HCT116 (cell line): ENCODE data around the gene EPHA3. TPM values are rescaled to one million over a fixed set of nuclear protein-coding genes. Genes with fewer than 3 reads are reported as not detected.

ENCODE experiments used
- ATAC-seq: fragments of 200-7000 bp; cut with Tn5 transposase; 2 replicates; pipeline ENCODE4 v1.9.1; 2020; ENCODE audit warnings: mild to moderate bottlenecking, moderate library complexity
- BruUV-seq: library from RNA; stranded (reverse); fragments of 400-500 nt; replicated peaks from 2 replicates; lab custom pipeline; 2021; lab: Mats Ljungman, UMichigan
- CTCF ChIA-PET: fragments of 300-600 bp; sonication (Branson Sonifier 250); formaldehyde crosslinking; loops from one replicate; lab custom pipeline; 2021; ENCODE audit warnings: antibody characterized with exemption; lab: Charles Lee
- POLR2A ChIA-PET: fragments of 300-600, 350-600 bp; sonication (Branson Sonifier 250); formaldehyde crosslinking; loops from one replicate; lab custom pipeline; 2021; ENCODE audit warnings: antibody characterized with exemption; lab: Charles Lee
- RAD21 ChIA-PET, 2 experiments: fragments of 300-600 bp; sonication (Branson Sonifier 250); formaldehyde crosslinking; loops; one replicate each; lab custom pipeline; 2023; ENCODE audit warnings: low total read pairs in 2 of 2; ENCODE audit not compliant: uncharacterized antibody in 2 of 2, unreplicated experiment in 2 of 2, low non-redundant PET in 1 of 2; lab: Charles Lee
- DNase-seq: peaks from one replicate; pipeline ENCODE4 v3.0.0-alpha.2; 2010; ENCODE audit warnings: low read depth, low spot score
- H2AFZ ChIP-seq: fragments of 200-600 bp; shearing (Covaris generic), sonication (generic); 2 replicates; pipeline ENCODE4 v1.6.1; 2017; ENCODE audit warnings: low read depth, mixed run types, mixed read lengths, antibody characterized with exemption, low read length; ENCODE audit not compliant: poor library complexity, severe bottlenecking
- H3K27ac ChIP-seq: 2 replicates; pipeline ENCODE4 v1.5.1; 2012; ENCODE audit warnings: low read depth, low read length
- H3K27me3 ChIP-seq: fragments of 200-600 bp; sonication (generic); 2 replicates; pipeline ENCODE4 v1.6.1; 2016; ENCODE audit warnings: mixed run types, low read length, mixed read lengths; ENCODE audit not compliant: insufficient read depth
- H3K36me3 ChIP-seq, 2 experiments: fragments of 200-500 bp in 1 of 2; fragments of 200-600 bp in 1 of 2; sonication (Bioruptor generic) in 1 of 2; sonication (generic) in 1 of 2; 2 replicates each; pipeline versions ENCODE4 v1.5.1 to v1.6.1; 2014 to 2016; ENCODE audit warnings: low read length in 2 of 2, inconsistent platforms in 1 of 2, mixed read lengths in 1 of 2, mixed run types in 1 of 2; ENCODE audit not compliant: insufficient read depth in 2 of 2, control insufficient read depth in 1 of 2
- H3K4me1 ChIP-seq, 2 experiments: fragments of 200-600 bp in 1 of 2; sonication (generic) in 1 of 2; 2 replicates each; pipeline versions ENCODE4 v1.5.1 to v1.6.1; 2012 to 2017; ENCODE audit warnings: low read length in 2 of 2, inconsistent platforms in 1 of 2, mild to moderate bottlenecking in 1 of 2, mixed read lengths in 1 of 2, mixed run types in 1 of 2, moderate library complexity in 1 of 2; ENCODE audit not compliant: insufficient read depth in 2 of 2, control insufficient read depth in 1 of 2
- H3K4me2 ChIP-seq: fragments of 200-600 bp; sonication (generic); 2 replicates; pipeline ENCODE4 v1.6.1; 2017; ENCODE audit warnings: mixed run types, low read length, mixed read lengths
- H3K4me3 ChIP-seq, 2 experiments: fragments of 200-600 bp in 1 of 2; sonication (generic) in 1 of 2; replicated peaks in 1 of 2; 2 replicates each; pipeline ENCODE4 v1.5.1; 2011 to 2016; ENCODE audit warnings: low read length in 2 of 2, control low read depth in 1 of 2, low read depth in 1 of 2, mild to moderate bottlenecking in 1 of 2, mixed read lengths in 1 of 2, mixed run types in 1 of 2
- H3K79me2 ChIP-seq: fragments of 200-600 bp; sonication (generic); 2 replicates; pipeline ENCODE4 v1.6.1; 2017; ENCODE audit warnings: mild to moderate bottlenecking, mixed run types, low read length, moderate library complexity, mixed read lengths; ENCODE audit not compliant: insufficient read depth
- H3K9ac ChIP-seq: fragments of 200-600 bp; sonication (generic); 2 replicates; pipeline ENCODE4 v1.6.1; 2016; ENCODE audit warnings: low read length, mixed read lengths
- H3K9me2 ChIP-seq: fragments of 200-600 bp; sonication (generic), shearing (Covaris generic); 2 replicates; pipeline ENCODE4 v1.6.1; 2017; ENCODE audit warnings: mixed run types, mild to moderate bottlenecking, moderate library complexity; ENCODE audit not compliant: insufficient read depth
- H3K9me3 ChIP-seq, 2 experiments: fragments of 200-500 bp in 1 of 2; fragments of 200-600 bp in 1 of 2; sonication (Bioruptor generic) in 1 of 2; sonication (generic) in 1 of 2; 2 replicates each; pipeline ENCODE4 v1.6.1; 2014 to 2017; ENCODE audit warnings: low read length in 2 of 2, mixed read lengths in 2 of 2, inconsistent platforms in 1 of 2, low read depth in 1 of 2, mild to moderate bottlenecking in 1 of 2, mixed run types in 1 of 2, moderate library complexity in 1 of 2; ENCODE audit not compliant: control insufficient read depth in 1 of 2, insufficient read depth in 1 of 2
- H4K20me1 ChIP-seq: fragments of 200-600 bp; sonication (generic), shearing (Covaris generic); 2 replicates; pipeline ENCODE4 v1.6.1; 2017; ENCODE audit warnings: mixed run types, mild to moderate bottlenecking, moderate library complexity; ENCODE audit not compliant: insufficient read depth
- CBX3 ChIP-seq: IDR thresholded peaks from 2 replicates; pipeline ENCODE4 v1.6.1; 2012; ENCODE audit warnings: low read depth
- CEBPB ChIP-seq: IDR thresholded peaks from 2 replicates; pipeline ENCODE4 v1.6.1; 2012; ENCODE audit warnings: low read depth
- CTCF ChIP-seq, 3 experiments: fragments of 200-600 bp in 1 of 3; sonication (generic) in 1 of 3; IDR thresholded peaks in 2 of 3; conservative IDR thresholded peaks in 1 of 3; 2 replicates each; pipeline ENCODE4 v1.5.1; 2012 to 2017; ENCODE audit warnings: low read depth in 2 of 3, low read length in 2 of 3, antibody characterized with exemption in 1 of 3, borderline replicate concordance in 1 of 3, control low read depth in 1 of 3, mild to moderate bottlenecking in 1 of 3, mixed read lengths in 1 of 3, mixed run types in 1 of 3, moderate library complexity in 1 of 3; ENCODE audit not compliant: insufficient read depth in 1 of 3
- EGR1 ChIP-seq: IDR thresholded peaks from 2 replicates; pipeline ENCODE4 v1.6.1; 2012; ENCODE audit warnings: low read depth
- ELF1 ChIP-seq: IDR thresholded peaks from 2 replicates; pipeline ENCODE4 v1.6.1; 2012; ENCODE audit warnings: low read depth, borderline replicate concordance
- EZH2 ChIP-seq: fragments of 200-600 bp; sonication (generic); IDR thresholded peaks from 2 replicates; pipeline ENCODE4 v1.6.1; 2017; ENCODE audit warnings: antibody characterized with exemption, mixed run types
- FOSL1 ChIP-seq: IDR thresholded peaks from 2 replicates; pipeline ENCODE4 v1.6.1; 2012; ENCODE audit warnings: low read depth
- MAX ChIP-seq: IDR thresholded peaks from 2 replicates; pipeline ENCODE4 v1.6.1; 2012
- POLR2A ChIP-seq: IDR thresholded peaks from 2 replicates; pipeline ENCODE4 v1.7.0; 2011; ENCODE audit warnings: borderline replicate concordance; ENCODE audit not compliant: insufficient read depth, insufficient read length; ENCODE audit errors: extremely low read depth
- POLR2AphosphoS5 ChIP-seq: IDR thresholded peaks from 2 replicates; pipeline ENCODE4 v1.6.1; 2011; ENCODE audit warnings: mild to moderate bottlenecking, low read depth, low read length, moderate library complexity
- RAD21 ChIP-seq: IDR thresholded peaks from 2 replicates; pipeline ENCODE4 v1.6.1; 2012; ENCODE audit warnings: low read depth, mild to moderate bottlenecking
- SRF ChIP-seq: IDR thresholded peaks from 2 replicates; pipeline ENCODE4 v1.6.1; 2012; ENCODE audit warnings: low read depth
- YY1 ChIP-seq: IDR thresholded peaks from 2 replicates; pipeline ENCODE4 v1.6.1; 2011; ENCODE audit warnings: low read length, low read depth, moderate library complexity, mild to moderate bottlenecking; ENCODE audit not compliant: insufficient replicate concordance; ENCODE audit errors: extremely low read depth
- ZBTB33 ChIP-seq: IDR thresholded peaks from 2 replicates; pipeline ENCODE4 v1.6.1; 2011; ENCODE audit warnings: mild to moderate bottlenecking, low read length, moderate library complexity; ENCODE audit not compliant: insufficient replicate concordance; ENCODE audit errors: extremely low read depth
- intact Hi-C: fragments of 100-400 bp; cut with micrococcal nuclease; formaldehyde crosslinking; loops from 2 replicates; pipeline ENCODE4 v1.10.0; 2022
- total RNA-seq: library from RNA; stranded (reverse); gene quantifications from one replicate; pipeline ENCODE4 v1.2.1, GENCODE V29; 2021; ENCODE audit not compliant: unreplicated experiment

The EPHA3 gene
- total RNA-seq, 1 experiment from 2014 or later = not detected

GRCh38 chr3:89114841-89115223 is 7.4 kb downstream of the EPHA3 start:
- H3K9me3 ChIP-seq = peaks cover 4 to 21% of the 10 kb centered on the region in 2 experiments; a peak in 2 of 4 replicates
- POLR2A ChIA-PET = no interaction called here
- RAD21 ChIA-PET = no interaction called here
- H3K36me3 ChIP-seq = no peaks in the 10 kb centered on the region
- no TSS peak for BruUV-seq
- ATAC-seq (no peak), DNase-seq (no peak)
- H3K4me3 ChIP-seq = no peak overlapping the region
- no peaks in the 10 kb centered on the region for H3K4me1 ChIP-seq
- H3K4me2 ChIP-seq = no peak overlapping the region
- CTCF ChIA-PET = no interaction called here
- TF ChIP-seq CTCF (IDR thresholded peaks at IDR 0.05 in 2 of 3, conservative IDR thresholded peaks at IDR 0.05 in 1 of 3; ENCODE audit: borderline replicate concordance in 1 of 3, insufficient read depth in 1 of 3, low read depth in 2 of 3, low read length in 2 of 3) (no peak), SRF (no peak), FOSL1 (no peak), MAX (no peak), EGR1 (no peak), CBX3 (no peak), ELF1 (no peak), ZBTB33 (no peak), CEBPB (no peak), YY1 (no peak), RAD21 (no peak), POLR2A (no peak), POLR2AphosphoS5 (no peak), EZH2 (no peak)
- H3K9me2 ChIP-seq = no peaks in the 10 kb centered on the region
- no peak overlapping the region for H3K9ac ChIP-seq
- H3K27ac ChIP-seq = no peak overlapping the region
- H2AFZ ChIP-seq = no peak overlapping the region
- no peaks in the 10 kb centered on the region for H4K20me1 ChIP-seq
- no peaks in the 10 kb centered on the region for H3K79me2 ChIP-seq
- intact Hi-C loops = no loop called here
- no peaks in the 10 kb centered on the region for H3K27me3 ChIP-seq
